Stomach (tissue), 9 donors: ENCODE measurements around the gene NCOA1. TPM values are rescaled to one million over a fixed set of nuclear protein-coding genes. Genes with fewer than 3 reads are reported as not detected.
"Not testable (repeated sequence)": the region's sequence is repeated elsewhere in the genome, so short reads cannot be mapped to it uniquely, and the experiment has no call there.

Experiments used
- DNase-seq, 2 donors: peaks; one replicate each; pipeline versions ENCODE4 v3.0.0 to v3.0.0-alpha.2; 2013 to 2019
- H3K27ac ChIP-seq, 5 donors: fragments of 200-600 bp in 4 of 5; sonication (generic) in 4 of 5; one replicate each; pipeline ENCODE4 v1.5.1; 2013 to 2019; ENCODE audit warnings: mild to moderate bottlenecking in 1 of 5, moderate library complexity in 1 of 5
- H3K27me3 ChIP-seq, 3 donors: fragments of 200-600 bp; sonication (generic); one replicate each; pipeline ENCODE4 v1.5.1; 2017 to 2019; ENCODE audit warnings: mixed run types in 1 of 3
- H3K36me3 ChIP-seq, 4 donors: fragments of 200-600 bp; sonication (generic); 1 replicate in 3 of 4; 2 replicates in 1 of 4; pipeline ENCODE4 v1.5.1; 2016 to 2019
- H3K4me1 ChIP-seq, 4 donors: fragments of 200-600 bp; sonication (generic); one replicate each; pipeline ENCODE4 v1.5.1; 2016 to 2019
- H3K4me3 ChIP-seq, 4 donors: fragments of 200-600 bp; sonication (generic) in 3 of 4; one replicate each; pipeline ENCODE4 v1.5.1; 2016 to 2019; ENCODE audit warnings: mild to moderate bottlenecking in 1 of 4
- H3K9me3 ChIP-seq, 4 donors: fragments of 200-600 bp; sonication (generic); one replicate each; pipeline ENCODE4 v1.5.1; 2016 to 2019
- CTCF ChIP-seq, 7 experiments: fragments of 450-650 bp in 4 of 7; fragments of 200-600 bp in 3 of 7; sonication (generic) in 3 of 7; IDR thresholded peaks; one replicate each; pipeline ENCODE4 v1.5.1; 2016 to 2019; ENCODE audit warnings: antibody characterized with exemption in 7 of 7, control low read depth in 2 of 7, mild to moderate bottlenecking in 1 of 7
- EP300 ChIP-seq: sonication (generic); formaldehyde crosslinking; IDR thresholded peaks from one replicate; pipeline ENCODE4 v1.6.1; 2017; ENCODE audit warnings: antibody characterized with exemption
- POLR2A ChIP-seq, 4 donors: fragments of 450-650 bp; IDR thresholded peaks; one replicate each; pipeline ENCODE4 v1.6.1; 2016; ENCODE audit warnings: antibody characterized with exemption in 4 of 4, control low read depth in 2 of 4, mild to moderate bottlenecking in 1 of 4, moderate library complexity in 1 of 4
- POLR2AphosphoS5 ChIP-seq, 3 donors: sonication (generic); formaldehyde crosslinking; IDR thresholded peaks; one replicate each; pipeline ENCODE4 v1.6.1; 2016; ENCODE audit warnings: antibody characterized with exemption in 3 of 3
- WGBS, 5 donors: extraction: QIAGEN DNeasy Blood & Tissue Kit in 3 of 5; methylation state at CpG; one replicate each; pipeline versions ENCODE4 v1.1.5 to v1.1.7; 2013 to 2018; 5-methylcytosine and 5-hydroxymethylcytosine counted together
- intact Hi-C: fragments of 100-400 bp; cut with DNase I; formaldehyde crosslinking; loops from one replicate; pipeline ENCODE4 v1.15.1; 2023; ENCODE audit warnings: low total_unique reads
- polyA plus RNA-seq, 3 donors: library from polyadenylated mRNA; stranded (reverse); fragments of 200-250 nt; gene quantifications; one replicate each; pipeline ENCODE4 v1.2.3, GENCODE V29; 2013
- total RNA-seq, 5 donors: library from RNA; depleted of rRNA; stranded (reverse); fragments of >200 nt; gene quantifications; one replicate each; pipeline versions ENCODE4 v1.1.0 to v1.2.3, GENCODE V29; 2014 to 2016
- donor health status: healthy with polysubstance abuse.
- donor health status: Bipolar disorder and iron deficiency.
- donor health status: healthy.

Gene NCOA1
- total and polyA plus RNA-seq, 8 donors, result 7.3 to 223 (median 34.8) TPM

GRCh38 chr2:24672589-24672988 lies 181.5 kb downstream of the NCOA1 start:
- no peak for TF ChIP-seq POLR2AphosphoS5 (IDR thresholded peaks at IDR 0.05)
- TF ChIP-seq CTCF (IDR thresholded peaks at IDR 0.05), result no peak
- no peak for TF ChIP-seq EP300
- TF ChIP-seq POLR2A (IDR thresholded peaks at IDR 0.05), result no peak
- peaks cover 4 to 29% (median 22%) of the 10 kb centered on the region in 4 donors for H3K36me3 ChIP-seq
- intact Hi-C loops, result no loop called here
- H3K27me3 ChIP-seq, result no peaks in the 10 kb centered on the region
- no peaks in the 10 kb centered on the region for H3K9me3 ChIP-seq
- H3K27ac ChIP-seq, result no peak overlapping the region
- no peak overlapping the region for H3K4me3 ChIP-seq
- peaks cover 0 to 3% (median 0%) of the 10 kb centered on the region in 4 donors for H3K4me1 ChIP-seq
- DNase-seq, result no peak
- WGBS, 5 donors, result 80 to 86% (median 83%) methylated on average over 3 of the region's 3 CpGs

- Histone ChIP-seq H3K4me1 (no peaks in the 10 kb centered on the region), H3K27me3 (no peaks in the 10 kb centered on the region), H3K9me3 (no peaks in the 10 kb centered on the region), H3K36me3 (peaks cover 4 to 38% (median 24%) of the 10 kb centered on the region in 4 donors), H3K27ac (no peak overlapping the region), H3K4me3 (no peak overlapping the region)
- 73 to 91% (median 81%) methylated on average over 7 of the region's 7 CpGs for WGBS, 5 donors
- no peak for DNase-seq
- TF ChIP-seq POLR2AphosphoS5 (IDR thresholded peaks at IDR 0.05) (no peak), POLR2A (IDR thresholded peaks at IDR 0.05) (no peak), CTCF (IDR thresholded peaks at IDR 0.05) (no peak), EP300 (no peak)
- intact Hi-C loops, result no loop called here
These were observed 184.3 kb downstream of the NCOA1 start for GRCh38 chr2:24675338-24675737.

- DNase-seq, result no peak
- WGBS, 5 donors, result 92 to 99% (median 97%) methylated on average over 4 of the region's 4 CpGs
- Histone ChIP-seq H3K27ac (no peak overlapping the region), H3K36me3 (peaks cover 4 to 39% (median 27%) of the 10 kb centered on the region in 4 donors), H3K27me3 (no peaks in the 10 kb centered on the region), H3K4me1 (no peaks in the 10 kb centered on the region), H3K9me3 (no peaks in the 10 kb centered on the region), H3K4me3 (no peak overlapping the region)
- TF ChIP-seq EP300 (no peak), CTCF (IDR thresholded peaks at IDR 0.05) (no peak), POLR2A (IDR thresholded peaks at IDR 0.05) (no peak), POLR2AphosphoS5 (IDR thresholded peaks at IDR 0.05) (no peak)
- intact Hi-C loops, result no loop called here
These were observed 185.4 kb downstream of the NCOA1 start for GRCh38 chr2:24676493-24676892.

GRCh38 chr2:24678066-24678465 lies 187.0 kb downstream of the NCOA1 start:
- intact Hi-C loops, H3K27me3 ChIP-seq, DNase-seq, H3K27ac ChIP-seq, H3K9me3 ChIP-seq, H3K4me3 ChIP-seq, H3K4me1 ChIP-seq: not testable (repeated sequence)
- peaks cover 4 to 44% (median 30%) of the 10 kb centered on the region in 4 donors for H3K36me3 ChIP-seq

GRCh38 chr2:24680196-24680595 lies 189.1 kb downstream of the NCOA1 start:
- no peak for TF ChIP-seq CTCF (IDR thresholded peaks at IDR 0.05)
- TF ChIP-seq POLR2AphosphoS5 (IDR thresholded peaks at IDR 0.05), result no peak
- TF ChIP-seq POLR2A (IDR thresholded peaks at IDR 0.05), result no peak
- H3K4me1 ChIP-seq, result no peaks in the 10 kb centered on the region

More at GRCh38 chr2:24680196-24680595, 189.1 kb downstream of the NCOA1 start:
- Histone ChIP-seq H3K27ac (no peak overlapping the region), H3K27me3 (no peaks in the 10 kb centered on the region), H3K9me3 (no peaks in the 10 kb centered on the region), H3K36me3 (peaks cover 4 to 48% (median 33%) of the 10 kb centered on the region in 4 donors), H3K4me3 (no peak overlapping the region)
- 96 to 97% (median 96%) methylated on average over 5 of the region's 5 CpGs for WGBS, 5 donors
- intact Hi-C loops, result no loop called here
- no peak for DNase-seq
